Activated CD8-positive, alpha-beta memory T cell treated with anti-CD3 and anti-CD28 coated beads, Interleukin-2, amount 50 U/mL, for 48 hours (primary cell): ENCODE data around the gene KLF13.

Source experiments
- DNase-seq: peaks from one replicate; pipeline ENCODE4 v3.0.0-alpha.2; 2020

KLF13 gene

DNA sequence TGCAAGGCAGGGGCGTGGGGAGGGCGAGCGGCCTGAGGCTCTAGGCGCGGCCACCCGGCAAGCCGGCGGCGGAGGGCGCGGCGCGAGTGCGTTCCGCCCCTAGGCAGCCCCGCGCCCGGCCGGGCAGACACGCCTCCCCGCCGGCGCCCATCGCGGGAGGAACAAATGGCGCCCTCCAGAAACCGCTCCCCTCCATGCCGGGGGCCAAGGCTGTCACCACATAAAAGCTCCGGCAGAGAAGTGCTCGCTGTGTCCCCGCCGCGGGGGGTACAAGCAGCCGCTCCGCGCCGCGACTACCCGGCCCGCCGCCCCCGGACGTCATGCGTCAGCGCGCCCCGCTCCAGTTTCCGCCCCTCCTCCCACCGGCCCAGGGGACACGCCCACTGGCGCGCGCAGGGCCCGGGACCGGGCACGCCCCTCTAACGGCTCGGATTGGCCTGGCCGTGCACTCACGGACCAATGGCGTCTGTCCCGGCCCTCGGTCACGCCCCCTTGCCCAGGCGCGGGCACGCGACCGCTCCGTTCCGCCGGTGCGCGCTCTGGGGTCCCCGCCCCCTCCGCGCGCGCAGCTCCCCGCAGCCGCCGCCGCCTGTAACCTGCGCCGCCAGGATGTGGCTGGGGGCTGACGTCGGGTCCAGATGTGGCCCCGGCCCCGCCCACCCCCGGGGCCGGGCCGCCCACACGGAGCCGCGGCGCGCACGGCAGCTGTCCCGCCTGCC, at the start of gene KLF13:
Gene KLF13, plus strand, starts transcription at position 680 of the 719 bp plus-strand sequence. CDS start 378 bp downstream, outside the sequence.
- DNase-seq: peak; percentile 100

GRCh38 chr15:31277335-31278060, 49.1 kb upstream of the KLF13 start:
- DNase-seq: peak; percentile 34

GRCh38 chr15:31278061-31278445, 48.6 kb upstream of the KLF13 start:
- peak; percentile 26 for DNase-seq

- DNase-seq: no peak
These were observed 48.0 kb upstream of the KLF13 start for GRCh38 chr15:31278544-31279220.

- DNase-seq: no peak
These were observed 47.2 kb upstream of the KLF13 start for GRCh38 chr15:31279221-31280045.

GRCh38 chr15:31280046-31280830, 46.4 kb upstream of the KLF13 start:
- DNase-seq: no peak

GRCh38 chr15:31280831-31281216, 45.8 kb upstream of the KLF13 start:
- peak; percentile 42 for DNase-seq

DNA sequence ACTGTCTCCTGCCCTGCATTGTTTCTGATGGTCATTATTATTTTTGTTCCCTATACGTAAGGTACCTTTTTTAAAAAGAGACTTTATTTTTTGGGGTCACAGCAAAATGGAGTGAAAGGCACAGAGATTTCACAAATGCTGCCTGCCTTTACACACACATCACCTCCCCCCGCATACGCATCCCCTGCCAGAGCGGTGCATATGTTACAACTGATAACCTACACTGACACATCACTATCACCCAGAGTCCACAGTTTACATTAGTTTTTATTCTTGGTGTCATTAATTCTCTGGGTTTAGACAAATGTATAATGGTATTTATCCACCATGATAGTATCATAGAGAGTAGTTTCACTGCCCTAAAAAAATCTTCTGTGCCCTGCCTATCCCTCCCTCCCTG, 43.6 kb upstream of the KLF13 start:
- no peak for DNase-seq

DNA sequence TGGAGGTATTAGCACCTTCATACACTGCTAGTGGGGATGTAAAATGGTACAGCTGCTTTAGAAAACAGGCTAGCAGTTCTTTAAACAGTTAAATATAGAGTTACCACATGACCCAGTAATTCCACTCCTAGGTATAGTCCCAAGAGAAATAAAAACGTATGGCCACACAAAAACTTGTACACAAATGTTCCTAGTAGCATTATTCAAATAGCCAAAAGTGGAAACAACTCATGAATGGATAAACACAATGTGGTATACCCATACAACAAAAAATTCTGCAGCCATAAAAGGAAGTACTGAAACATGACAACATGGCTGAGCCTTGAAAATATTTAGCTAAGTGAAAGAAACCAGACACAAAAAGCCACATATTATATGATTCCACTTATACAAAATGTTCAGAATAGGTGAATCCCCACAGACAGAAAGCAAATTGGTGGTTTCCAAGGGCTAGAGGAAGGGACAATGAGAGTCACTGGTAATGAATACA, 40.8 kb upstream of the KLF13 start:
- DNase-seq: no peak

GRCh38 chr15:31291048-31291578, 35.5 kb upstream of the KLF13 start:
- DNase-seq: no peak

DNA sequence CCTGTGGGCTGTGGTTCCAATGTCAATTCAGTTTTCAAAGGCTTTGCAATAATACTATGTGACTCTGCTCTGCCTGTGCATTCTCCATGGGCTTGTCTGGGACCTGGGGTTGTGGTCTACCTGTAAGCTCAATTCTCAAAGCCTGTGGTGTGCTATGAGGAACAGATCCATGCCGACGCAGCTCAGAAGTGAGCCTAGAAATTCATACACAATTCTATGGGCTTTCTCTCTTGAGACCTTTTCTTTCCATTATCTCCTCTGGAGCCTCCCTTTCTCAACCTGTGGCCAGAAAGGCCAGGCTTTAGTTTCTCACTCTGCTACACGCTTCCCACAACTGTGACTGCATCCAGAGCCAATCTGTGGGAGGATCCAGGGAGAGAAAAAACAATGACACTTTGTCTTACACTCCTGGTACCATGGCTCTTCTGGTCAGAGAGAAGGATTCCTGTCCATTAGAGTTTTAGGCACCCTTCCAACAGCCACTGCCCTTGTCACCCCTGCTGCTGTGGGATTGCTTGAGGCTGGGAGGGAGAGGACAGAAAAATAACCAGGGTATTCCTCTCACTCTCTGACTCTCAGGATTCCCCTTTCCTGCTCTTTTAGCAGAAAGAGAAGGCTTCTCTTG, 34.1 kb upstream of the KLF13 start:
- DNase-seq: peak; percentile 25

DNA sequence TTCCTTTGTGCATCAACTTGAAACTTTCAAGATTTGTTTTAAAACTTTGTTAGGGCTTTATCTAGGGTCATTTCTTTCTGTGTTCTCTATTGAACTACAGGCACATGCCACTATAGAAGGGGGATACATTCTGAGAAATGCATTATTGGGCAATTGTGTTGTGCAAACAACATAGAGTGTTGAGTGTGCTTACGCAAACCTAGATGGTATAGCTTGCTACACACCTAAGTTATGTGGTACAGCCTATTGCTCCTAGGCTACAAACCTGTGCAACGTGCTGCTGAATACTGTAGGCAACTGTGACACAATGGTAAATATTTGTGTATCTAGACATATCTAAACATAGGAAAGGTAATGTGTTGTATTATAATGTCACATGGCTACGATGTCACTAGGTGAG, 33.0 kb upstream of the KLF13 start:
- no peak for DNase-seq

DNA sequence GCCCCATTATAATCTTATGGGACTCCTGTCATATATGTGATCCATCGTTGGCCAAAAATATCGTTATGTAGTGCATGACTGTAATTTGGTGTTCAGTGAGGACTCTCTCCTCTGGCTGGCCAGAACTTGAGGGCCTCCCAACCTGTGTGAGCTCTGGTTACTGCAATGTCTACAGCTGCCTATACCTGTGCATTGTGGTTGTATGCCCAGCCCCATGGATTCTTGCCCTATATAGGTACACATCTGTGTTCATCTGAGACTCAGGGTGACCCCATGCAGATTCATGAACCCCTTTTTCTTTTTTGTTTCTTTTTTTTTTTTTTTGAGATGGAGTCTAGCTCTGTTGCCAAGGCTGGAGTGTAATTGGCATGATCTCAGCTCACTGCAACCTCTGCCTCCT, 32.6 kb upstream of the KLF13 start:
- DNase-seq: no peak

- DNase-seq: peak; percentile 26
These were observed 31.0 kb upstream of the KLF13 start for GRCh38 chr15:31295658-31296057.

GRCh38 chr15:31296219-31296645, 30.4 kb upstream of the KLF13 start:
- DNase-seq: no peak

DNA sequence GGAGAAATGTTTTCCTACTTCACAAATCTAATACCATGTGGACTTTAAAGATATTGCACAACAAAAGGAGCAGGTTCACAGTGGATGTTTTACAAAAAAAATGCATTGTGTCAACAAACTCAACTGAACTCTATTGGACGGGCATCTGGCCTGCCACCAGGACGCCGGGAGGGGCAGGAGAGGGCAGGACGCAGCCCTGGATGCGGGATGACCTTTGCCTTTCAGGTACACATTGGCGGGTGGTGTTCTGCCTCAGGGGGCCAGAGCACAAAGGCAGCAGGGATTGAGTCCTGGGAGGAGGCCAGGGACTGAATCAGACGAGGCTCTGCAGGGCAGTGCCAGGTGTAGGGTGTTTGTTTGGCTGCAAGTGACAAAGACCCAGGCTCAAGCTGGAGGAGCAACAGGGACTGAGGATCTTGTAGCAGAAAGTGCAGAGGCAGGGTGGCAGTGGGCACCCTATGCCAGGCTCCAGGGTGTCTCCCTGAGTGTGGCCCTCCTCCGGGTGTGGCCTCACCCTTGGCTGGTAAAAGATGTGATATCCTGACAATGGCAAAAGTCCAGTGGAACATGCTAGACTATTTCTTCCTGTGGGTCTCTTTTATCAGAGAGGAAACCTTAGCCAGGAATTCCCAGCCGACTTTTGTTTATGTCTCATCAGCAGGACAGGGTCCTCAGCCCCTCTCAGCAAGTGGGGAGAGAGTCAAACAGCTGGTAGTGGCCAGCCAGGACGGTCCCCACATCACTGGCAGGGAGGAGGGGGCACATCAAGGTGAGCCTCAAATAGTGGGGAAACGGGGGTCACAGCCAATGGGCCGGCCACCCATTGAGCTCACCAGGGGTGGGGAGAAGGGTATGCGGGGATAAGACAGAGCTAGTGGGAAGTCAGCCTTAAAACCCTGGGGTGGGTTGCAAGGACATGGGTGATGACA, 29.7 kb upstream of the KLF13 start:
- no peak for DNase-seq

DNA sequence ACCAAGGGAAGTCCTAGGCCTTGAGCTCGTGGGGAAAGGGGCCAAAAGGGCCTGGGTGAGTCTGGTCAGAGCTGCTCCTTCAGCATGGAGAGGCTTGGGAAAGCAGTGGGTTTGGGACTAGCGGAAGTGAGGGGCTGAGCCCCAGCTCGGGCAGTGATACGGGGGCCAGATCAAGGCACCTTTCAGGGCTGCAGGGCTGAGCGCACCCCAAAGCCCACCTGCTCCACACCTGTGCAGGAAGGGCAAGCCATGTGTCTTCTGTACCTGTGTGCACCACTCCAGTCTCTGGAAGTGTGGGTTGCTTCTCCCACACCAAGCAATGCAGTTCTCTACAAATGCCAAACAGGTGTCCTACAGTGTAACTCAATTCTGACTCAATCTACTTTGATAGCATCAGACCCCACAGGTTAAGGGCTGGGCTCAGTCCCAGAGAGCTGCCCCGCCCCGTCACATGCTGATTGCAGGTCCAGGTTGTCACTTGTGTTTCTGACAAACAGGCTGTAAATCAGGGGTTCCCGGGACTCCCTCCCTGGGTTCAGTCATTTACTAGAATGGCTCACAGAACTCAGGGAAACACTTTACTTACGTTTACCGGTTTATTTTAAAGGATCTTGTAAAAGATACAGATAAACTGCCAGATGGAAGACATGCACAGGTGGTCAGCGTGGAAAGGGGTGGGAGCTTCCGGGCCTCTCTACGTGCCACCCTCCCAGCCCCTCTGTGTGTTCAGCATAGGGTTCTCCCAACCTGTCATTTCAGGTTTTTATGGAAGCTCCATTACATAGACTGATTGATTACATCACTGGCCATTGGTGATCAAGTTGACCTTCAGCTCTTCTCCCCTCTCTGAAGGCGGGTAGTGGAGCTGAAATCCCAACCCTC, 28.8 kb upstream of the KLF13 start:
- DNase-seq: no peak

DNA sequence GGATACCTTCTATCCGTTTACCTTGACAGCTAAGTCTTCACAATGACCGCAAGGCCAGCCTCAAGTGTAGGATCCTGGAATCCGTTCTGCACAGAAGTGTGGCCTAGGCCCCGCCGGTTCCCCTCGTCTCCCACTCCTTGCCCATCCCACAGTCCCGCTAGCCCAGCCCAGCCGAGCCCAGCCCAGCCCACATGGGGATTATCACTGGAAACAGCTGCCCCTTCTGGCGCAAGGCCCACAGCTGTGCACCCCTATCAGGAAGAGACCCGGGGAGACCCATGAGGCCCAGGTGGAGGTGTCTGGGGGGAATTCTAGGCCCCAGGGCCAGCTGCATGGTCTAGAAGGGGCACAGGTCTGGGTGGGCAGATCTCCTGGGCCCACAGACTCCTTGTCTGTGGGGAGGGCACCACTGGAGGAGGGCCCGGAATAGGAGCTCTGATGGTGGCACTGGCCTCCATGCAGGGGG, 27.9 kb upstream of the KLF13 start:
- DNase-seq: no peak

- peak; percentile 26 for DNase-seq
These were observed 26.4 kb upstream of the KLF13 start for GRCh38 chr15:31300208-31300661.
